Muscle of back (tissue), 11 donors: ENCODE measurements around the gene RANBP17. TPM values are rescaled to one million over a fixed set of nuclear protein-coding genes. Genes with fewer than 3 reads are reported as not detected.
A peak's percentile ranks its signal among the peaks of the same experiment; 100 is the strongest.

Experiments used
- DNase-seq, 3 donors: peaks; one replicate each; pipeline versions ENCODE4 v3.0.0 to v3.0.0-alpha.2; 2013
- polyA plus RNA-seq, 10 donors: library from polyadenylated mRNA; unstranded; fragments of 120-200 nt; gene quantifications; one replicate each; pipeline ENCODE4 v1.2.1, GENCODE V29; 2013; ENCODE audit not compliant: insufficient read length in 10 of 10

The RANBP17 gene
- polyA plus RNA-seq, 10 donors, result 4.6 to 18.0 (median 7.4) TPM

GRCh38 chr5:171316258-171317121 lies 454.7 kb downstream of the RANBP17 start:
- peak in 1 of 3 donors; percentile 64 for DNase-seq

DNA sequence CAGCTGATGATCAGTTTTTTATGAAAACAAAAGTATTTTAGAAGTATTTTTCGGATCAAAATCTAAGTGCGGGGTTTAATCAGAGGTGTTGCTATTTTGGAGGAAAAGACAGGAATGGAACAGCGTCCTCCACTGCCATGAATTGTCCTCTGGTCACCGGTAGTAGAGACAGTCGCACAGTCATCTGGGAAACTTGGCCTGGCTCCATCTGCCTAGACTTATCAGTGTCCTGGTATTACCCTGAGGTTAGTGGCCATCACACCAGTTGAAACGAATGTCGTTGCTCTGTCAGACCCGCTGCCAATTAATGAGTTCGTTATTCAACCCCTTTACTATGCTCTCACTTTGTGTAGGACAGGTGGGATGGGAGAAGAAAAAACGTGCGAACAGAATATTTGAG lies 455.4 kb downstream of the RANBP17 start:
- no peak for DNase-seq

- DNase-seq, result no peak
Measured at GRCh38 chr5:171318026-171318425, 456.2 kb downstream of the RANBP17 start.

DNA sequence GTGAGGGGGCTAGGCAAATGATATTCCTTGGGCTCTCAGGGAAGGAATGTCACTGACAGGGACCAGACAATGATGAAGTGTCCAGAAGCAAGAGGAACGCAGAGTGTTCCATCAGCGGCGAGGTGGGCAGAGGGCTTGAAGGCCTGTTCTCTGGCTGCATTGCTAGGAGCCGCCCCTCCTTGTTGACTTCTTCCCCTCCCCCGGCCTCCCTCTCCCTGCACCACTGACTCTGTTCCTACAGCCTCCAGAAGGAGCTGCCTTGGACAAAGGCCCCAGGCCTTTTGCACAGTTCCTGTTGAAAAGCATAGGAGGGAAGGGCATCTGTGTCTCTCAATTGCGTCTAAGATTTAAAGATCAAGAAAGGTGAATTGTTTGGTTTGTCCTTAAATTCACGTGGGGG lies 459.6 kb downstream of the RANBP17 start:
- no peak for DNase-seq

DNA sequence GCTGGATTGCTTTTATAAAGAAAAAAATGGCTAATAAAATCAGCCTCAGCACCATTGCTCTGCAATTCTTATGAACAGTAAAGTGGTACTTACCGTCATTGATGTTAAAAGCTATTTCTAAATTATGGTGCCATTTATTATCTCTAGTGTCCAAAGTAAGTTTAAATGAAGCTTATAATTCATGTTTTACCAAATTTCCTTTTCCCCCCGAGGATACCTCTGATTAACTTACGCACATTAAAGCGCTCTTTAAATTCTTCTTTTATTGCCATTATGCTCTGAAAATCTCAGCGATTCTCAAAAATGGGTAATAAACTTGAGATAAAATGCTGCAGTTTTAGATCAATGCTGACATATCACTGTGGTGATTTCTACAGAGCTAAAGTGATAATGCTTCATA lies 460.7 kb downstream of the RANBP17 start:
- no peak for DNase-seq

- DNase-seq, result no peak
Measured at GRCh38 chr5:171323007-171323406, 461.2 kb downstream of the RANBP17 start.

GRCh38 chr5:171323806-171324632 lies 462.2 kb downstream of the RANBP17 start:
- DNase-seq, result no peak

GRCh38 chr5:171330021-171330420 lies 468.2 kb downstream of the RANBP17 start:
- no peak for DNase-seq

DNA sequence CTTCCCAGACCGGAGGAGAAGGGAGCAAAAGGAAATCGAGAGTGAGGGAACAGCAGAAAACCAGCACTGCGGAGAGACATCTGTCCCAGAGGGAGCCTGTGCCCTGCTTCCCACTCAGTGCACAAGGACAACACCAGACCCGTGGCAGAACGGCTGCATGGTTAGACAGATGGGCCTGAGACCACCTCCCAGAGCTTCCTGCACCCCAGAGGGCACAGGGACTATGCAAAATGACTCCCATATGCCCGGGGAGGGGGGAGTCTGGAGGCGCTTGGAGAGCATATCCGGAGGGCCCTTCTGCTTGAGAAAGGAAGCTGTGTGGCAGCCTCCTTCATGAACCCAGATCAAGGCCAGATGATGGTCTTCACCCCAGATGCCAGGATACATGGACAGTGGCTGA lies 473.8 kb downstream of the RANBP17 start:
- DNase-seq, result no peak

- DNase-seq, result peak; percentile 43 to 78 (median 46)
Measured at GRCh38 chr5:171336521-171337209, 474.8 kb downstream of the RANBP17 start.

DNA sequence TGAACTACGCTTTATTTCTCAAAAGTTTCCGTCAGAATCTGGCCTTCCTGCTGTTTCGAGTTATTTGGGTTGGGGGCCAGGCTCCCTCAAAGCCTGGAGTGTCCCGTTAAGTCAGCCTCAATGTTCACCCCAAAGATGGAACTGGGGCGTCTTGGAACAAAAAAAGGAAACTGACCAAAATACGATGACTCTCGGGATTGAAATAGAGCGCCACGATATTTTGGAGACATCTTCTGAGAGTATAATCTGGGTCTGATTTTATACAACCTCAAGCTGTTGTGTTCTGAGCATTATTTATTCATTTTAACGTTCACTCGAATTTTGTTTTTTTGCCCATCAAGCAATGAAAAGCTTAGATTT lies 475.4 kb downstream of the RANBP17 start:
- no peak for DNase-seq

DNA sequence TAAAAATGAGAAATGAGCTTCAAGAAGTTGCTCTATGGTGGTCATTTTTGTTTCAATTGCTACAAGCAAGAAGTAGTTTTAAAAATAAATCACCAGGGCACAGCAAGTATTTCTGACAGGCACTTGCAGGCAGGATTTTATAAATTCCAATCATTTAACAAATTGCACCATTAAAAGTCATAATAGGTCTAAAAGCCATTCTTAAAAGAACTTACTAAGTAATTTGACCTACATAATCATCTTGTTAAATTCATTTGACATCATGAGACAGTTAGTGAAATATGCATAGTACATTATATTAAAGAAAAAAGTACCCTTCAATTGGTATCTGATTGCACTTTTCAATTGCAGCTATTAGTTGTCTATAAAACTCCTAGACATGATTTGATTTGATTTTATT lies 478.2 kb downstream of the RANBP17 start:
- DNase-seq, result no peak

DNA sequence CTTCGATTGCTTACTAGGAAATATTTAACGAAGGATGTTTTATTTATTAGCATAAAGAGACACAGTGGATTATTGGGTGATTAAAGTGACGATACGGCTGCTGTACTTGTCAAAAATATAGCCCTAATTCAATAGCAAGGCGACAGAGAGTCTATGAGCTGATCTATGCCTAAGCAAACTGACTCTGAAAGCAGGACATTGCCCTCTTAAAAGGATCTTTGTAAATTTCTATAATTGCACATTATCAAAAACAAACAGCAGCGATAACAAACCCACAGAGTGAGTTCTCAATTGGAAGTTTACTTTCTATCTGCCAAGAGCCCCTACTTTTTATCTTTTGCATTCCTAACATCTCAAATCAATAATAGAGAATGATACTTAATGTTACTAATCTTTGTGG lies 478.7 kb downstream of the RANBP17 start:
- no peak for DNase-seq

DNA sequence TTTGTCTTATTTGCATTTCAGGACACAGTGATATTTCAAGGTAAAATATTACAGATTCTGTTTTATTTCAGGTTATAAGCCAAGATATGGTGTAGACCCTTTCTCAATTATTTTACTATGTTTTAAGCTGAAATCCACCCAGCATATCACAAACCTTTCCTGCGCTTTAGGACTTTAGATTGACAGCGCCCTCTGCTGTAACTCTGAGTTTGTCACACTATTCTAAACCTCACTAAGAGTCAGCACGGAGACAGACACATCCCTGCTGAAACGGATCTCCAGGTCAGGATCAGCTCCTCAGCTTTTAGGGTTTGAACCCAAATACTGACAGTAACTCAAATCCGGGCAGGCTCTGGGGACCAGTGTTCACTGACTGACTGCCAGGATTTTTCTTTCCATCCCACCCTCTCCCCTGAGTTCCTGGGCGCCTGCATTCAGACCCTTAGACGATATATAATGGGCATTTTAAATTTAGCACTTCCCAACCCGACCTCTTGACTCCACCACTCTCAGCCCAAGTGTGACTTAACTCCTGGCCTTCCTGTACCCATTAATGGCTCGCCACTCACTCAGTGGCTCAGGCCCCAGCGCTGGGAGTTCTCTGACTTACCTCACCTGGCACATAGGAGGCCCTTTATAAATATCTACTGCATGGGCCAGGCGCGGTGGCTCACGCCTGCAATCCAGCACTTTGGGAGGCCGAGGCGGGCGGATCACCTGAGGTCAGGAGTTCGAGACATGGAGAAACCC lies 480.7 kb downstream of the RANBP17 start:
- peak; percentile 46 to 74 (median 51) for DNase-seq

- DNase-seq, result no peak
Measured at GRCh38 chr5:171344936-171345608, 483.3 kb downstream of the RANBP17 start.

Other genes with a start within 250 kb of the RANBP17 start
- gene GABRP, start 78.3 kb upstream of the RANBP17 start, polyA plus RNA-seq, result 1 to 10 TPM in 8 of 10 donors, under 1 TPM in 2; 0.36 to 1.5 (median 1.3) TPM